Heart right ventricle (tissue), 16 donors: ENCODE data around the gene TXK. TPM values are rescaled to one million over a fixed set of nuclear protein-coding genes. Genes with fewer than 3 reads are reported as not detected.

Experiments
- ATAC-seq, 8 donors: fragments of 200-7000 bp; cut with Tn5 transposase; one replicate each; pipeline ENCODE4 v1.9.1; 2020; ENCODE audit warnings: mild to moderate bottlenecking in 8 of 8, moderate library complexity in 8 of 8, moderate number of reproducible peaks in 1 of 8
- DNase-seq, 2 donors: peaks; one replicate each; pipeline ENCODE4 v3.0.0-alpha.2; 2020
- H3K27ac ChIP-seq, 10 donors: fragments of 200-600 bp; sonication (generic) in 2 of 10; one replicate each; pipeline versions ENCODE4 v1.5.0 to v1.8.0; 2020 to 2022; ENCODE audit warnings: mild to moderate bottlenecking in 3 of 10
- H3K27me3 ChIP-seq, 7 donors: fragments of 200-600 bp; one replicate each; pipeline ENCODE4 v1.8.0; 2021 to 2022; ENCODE audit warnings: mild to moderate bottlenecking in 2 of 7
- H3K36me3 ChIP-seq, 9 donors: fragments of 200-600 bp; sonication (generic) in 1 of 9; one replicate each; pipeline versions ENCODE4 v1.5.0 to v1.8.0; 2020 to 2022; ENCODE audit warnings: mild to moderate bottlenecking in 2 of 9
- H3K4me1 ChIP-seq, 9 donors: fragments of 200-600 bp; sonication (generic) in 1 of 9; one replicate each; pipeline versions ENCODE4 v1.5.0 to v1.8.0; 2020 to 2022; ENCODE audit warnings: mild to moderate bottlenecking in 4 of 9
- H3K4me3 ChIP-seq, 10 donors: fragments of 200-600 bp; sonication (generic) in 2 of 10; one replicate each; pipeline versions ENCODE4 v1.5.0 to v1.8.0; 2020 to 2022; ENCODE audit warnings: mild to moderate bottlenecking in 7 of 10, moderate library complexity in 2 of 10
- H3K9me3 ChIP-seq, 11 donors: fragments of 200-600 bp in 10 of 11; sonication (generic) in 2 of 11; one replicate each; pipeline versions ENCODE4 v1.5.0 to v1.8.0; 2013 to 2022; ENCODE audit warnings: mild to moderate bottlenecking in 2 of 11, control low read depth in 1 of 11, moderate library complexity in 1 of 11
- CTCF ChIP-seq, 9 donors: fragments of 200-600 bp; sonication (generic) in 2 of 9; IDR thresholded peaks; one replicate each; pipeline versions ENCODE4 v1.5.0 to v1.8.0; 2021 to 2022; ENCODE audit warnings: antibody characterized with exemption in 9 of 9, mild to moderate bottlenecking in 5 of 9, moderate library complexity in 1 of 9
- WGBS, 2 donors: extraction: QIAGEN DNeasy Blood & Tissue Kit; methylation state at CpG; one replicate each; pipeline ENCODE4 v1.1.7; 2013; ENCODE audit warnings: inconsistent platforms in 1 of 2; 5-methylcytosine and 5-hydroxymethylcytosine counted together
- intact Hi-C, 10 donors: fragments of 100-400 bp; cut with DNase I; formaldehyde crosslinking; loops; one replicate each; pipeline versions ENCODE4 v1.11.1 to v1.14.2; 2022
- polyA plus RNA-seq, 2 donors: library from polyadenylated mRNA; stranded (reverse); fragments of 200-250 nt; gene quantifications; one replicate each; pipeline ENCODE4 v1.2.3, GENCODE V29; 2013
- total RNA-seq, 10 donors: library from RNA; stranded (reverse); fragmentation: NEBNext Ultra II Directional in 3 of 10; extraction: Animal tissue kit (Norgen Biotek cat#: 25700) in 3 of 10; gene quantifications; one replicate each; pipeline versions ENCODE4 v1.2.1 to v1.2.4, GENCODE V29; 2021 to 2023
- donor health status: Arrhythmogenic right ventricular cardiomyopathy.
- donor health status: ischemic (EF 13 %, LVEDD 7.1; RV severe dilation, severe dysfunction).
- donor health status: healthy with polysubstance abuse.
- donor health status: DM: no; HTN: yes; CAD: no.
- donor health status: DM: no; HTN: no; CAD: no.
- donor health status: ischemic (EF 25% LVEDD 6.9; RV normal size, moderate dysfunction).
- donor health status: ischemic (EF 25% LVEDD 5.7; RV mildly dilated, moderate dysfunction).
- donor health status: healthy.
- donor health status: DM: yes; HTN: yes; CAD: no.
- donor health status: Ischemic cardiomyopathy.
- donor health status: ischemic (EF 35%, LVEDD 5.7; RV mildly dilated, moderate dysfunction).
- donor health status: nonischemic (EF 11% LVEDD 7.7; RV severe dilation, severe dysfunction).
- donor health status: DM: yes; HTN: yes; CAD: no.
- donor health status: PGD.
- donor health status: ischemic (EF 29% LVEDD 5.4; RV normal size, mild dysfunction).
- donor health status: nonischemic (EF 23%, LVEDD 6.1; RV moderate dilation, normal function).

Gene TXK
- total and polyA plus RNA-seq, 12 donors: 0.33 to 2.9 (median 0.85) TPM; not detected in 1

- Histone ChIP-seq H3K27ac (no peak overlapping the region), H3K4me3 (no peak overlapping the region), H3K9me3 (no peaks in the 10 kb centered on the region), H3K27me3 (peaks cover 0 to 69% (median 0%) of the 10 kb centered on the region in 7 donors), H3K4me1 (peaks cover 0 to 25% (median 6%) of the 10 kb centered on the region in 9 donors), H3K36me3 (no peaks in the 10 kb centered on the region)
- intact Hi-C loops: loop anchor here in 1 of 10 donors (5.0 kb wide), 1 partner anchor 33 kb away; no protein-coding TSS in a partner anchor
- no peak for TF ChIP-seq CTCF (IDR thresholded peaks at IDR 0.05)
- DNase-seq: no peak
- no peak for ATAC-seq
- WGBS, 2 donors: 88 to 90% methylated on average over 8 of the region's 8 CpGs
These were observed 84.6 kb downstream of the TXK start for GRCh38 chr4:48049483-48049882.

GRCh38 chr4:48047896-48048295, 86.2 kb downstream of the TXK start:
- no peak for TF ChIP-seq CTCF (IDR thresholded peaks at IDR 0.05)
- WGBS, 2 donors: 43 to 48% methylated on average over 1 of the region's 1 CpG
- peaks cover 0 to 25% (median 6%) of the 10 kb centered on the region in 9 donors for H3K4me1 ChIP-seq
- H3K4me3 ChIP-seq: no peak overlapping the region
- H3K9me3 ChIP-seq: no peaks in the 10 kb centered on the region
- no peaks in the 10 kb centered on the region for H3K36me3 ChIP-seq
- intact Hi-C loops: loop anchor here in 1 of 10 donors (5.0 kb wide), 1 partner anchor 34 kb away; no protein-coding TSS in a partner anchor
- peaks cover 0 to 77% (median 0%) of the 10 kb centered on the region in 7 donors for H3K27me3 ChIP-seq
- peak overlapping the region in 9 of 10 donors; percentile 4 to 61 (median 21) for H3K27ac ChIP-seq
- DNase-seq (peak; percentile 32 to 44), ATAC-seq (peak; percentile 71 to 97 (median 91))

GRCh38 chr4:48047421-48047844, 86.6 kb downstream of the TXK start:
- TF ChIP-seq CTCF (IDR thresholded peaks at IDR 0.05): no peak
- Histone ChIP-seq H3K27me3 (peaks cover 0 to 80% (median 0%) of the 10 kb centered on the region in 7 donors), H3K4me1 (peaks cover 0 to 25% (median 6%) of the 10 kb centered on the region in 9 donors), H3K36me3 (no peaks in the 10 kb centered on the region), H3K4me3 (no peak overlapping the region), H3K27ac (peak overlapping the region in 9 of 10 donors; percentile 4 to 61 (median 21)), H3K9me3 (no peaks in the 10 kb centered on the region)
- peak in 7 of 8 donors; percentile 14 to 52 (median 40) for ATAC-seq
- 11 to 25% methylated on average over 3 of the region's 3 CpGs for WGBS, 2 donors
- intact Hi-C loops: loop anchor here in 1 of 10 donors (5.0 kb wide), 1 partner anchor 35 kb away; no protein-coding TSS in a partner anchor
- DNase-seq: no peak

- ATAC-seq (peak in 1 of 8 donors; percentile 35), DNase-seq (no peak)
- Histone ChIP-seq H3K9me3 (no peaks in the 10 kb centered on the region), H3K36me3 (no peaks in the 10 kb centered on the region), H3K4me3 (no peak overlapping the region), H3K27me3 (peaks cover 0 to 77% (median 0%) of the 10 kb centered on the region in 7 donors), H3K4me1 (peaks cover 0 to 25% (median 6%) of the 10 kb centered on the region in 9 donors), H3K27ac (no peak overlapping the region)
- 36 to 41% methylated on average over 3 of the region's 3 CpGs for WGBS, 2 donors
- intact Hi-C loops: loop anchor here in 1 of 10 donors (5.0 kb wide), 1 partner anchor 36 kb away; no protein-coding TSS in a partner anchor
- no peak for TF ChIP-seq CTCF (IDR thresholded peaks at IDR 0.05)
These were observed 88.0 kb downstream of the TXK start for GRCh38 chr4:48046059-48046458.
